HepG2 (cell line): Measurements from ENCODE around the gene VKORC1. TPM values are rescaled to one million over a fixed set of nuclear protein-coding genes. Genes with fewer than 3 reads are reported as not detected.

Experiments used
- AFF4 ChIP-seq: sonication (generic); formaldehyde crosslinking; IDR thresholded peaks from 2 replicates; pipeline ENCODE4 v1.4.0; 2020; ENCODE audit warnings: missing genetic modification reagents
- ATF4 ChIP-seq, 2 experiments: fragments of 450-650 bp in 1 of 2; sonication (generic) in 1 of 2; formaldehyde crosslinking; IDR thresholded peaks; 2 replicates each; pipeline versions ENCODE4 v1.5.0 to v1.8.0; 2020 to 2022; ENCODE audit warnings: mild to moderate bottlenecking in 1 of 2, missing genetic modification reagents in 1 of 2
- BHLHE40 ChIP-seq: IDR thresholded peaks from 2 replicates; pipeline ENCODE4 v1.6.1; 2011; ENCODE audit warnings: low read length, improper control_type of control experiment
- CC2D1A ChIP-seq: sonication (generic); formaldehyde crosslinking; IDR thresholded peaks from 2 replicates; pipeline ENCODE4 v1.8.1; 2023; ENCODE audit warnings: mild to moderate bottlenecking, missing genetic modification reagents
- DR1 ChIP-seq: sonication (generic); formaldehyde crosslinking; IDR thresholded peaks from 2 replicates; pipeline ENCODE4 v1.8.0; 2021; ENCODE audit warnings: mild to moderate bottlenecking, missing genetic modification reagents, inconsistent platforms
- EEA1 ChIP-seq: sonication (generic); formaldehyde crosslinking; IDR thresholded peaks from 2 replicates; pipeline ENCODE4 v1.5.1; 2020; ENCODE audit warnings: mild to moderate bottlenecking, missing genetic modification reagents, borderline replicate concordance
- FOXK2 ChIP-seq: fragments of 450-650 bp; IDR thresholded peaks from 2 replicates; pipeline ENCODE4 v1.6.1; 2016
- GABPB1 ChIP-seq: IDR thresholded peaks from 2 replicates; pipeline ENCODE4 v1.6.1; 2016; ENCODE audit warnings: mild to moderate bottlenecking, missing genetic modification reagents, moderate library complexity, missing compliant biosample characterization
- KAT8 ChIP-seq: IDR thresholded peaks from 2 replicates; pipeline ENCODE4 v1.6.1; 2016; ENCODE audit warnings: missing genetic modification reagents, missing compliant biosample characterization
- KLF6 ChIP-seq: IDR thresholded peaks from 2 replicates; pipeline ENCODE4 v1.8.0; 2016; ENCODE audit warnings: missing biosample characterization, missing genetic modification reagents
- MTA3 ChIP-seq: sonication (generic); formaldehyde crosslinking; IDR thresholded peaks from 2 replicates; pipeline ENCODE4 v1.4.0; 2020; ENCODE audit warnings: missing genetic modification reagents
- NR2C2 ChIP-seq: sonication (generic); formaldehyde crosslinking; IDR thresholded peaks from 2 replicates; pipeline ENCODE4 v1.4.0; 2020; ENCODE audit warnings: missing genetic modification reagents, mild to moderate bottlenecking, moderate library complexity, borderline replicate concordance
- PHF20 ChIP-seq: sonication (generic); formaldehyde crosslinking; IDR thresholded peaks from 2 replicates; pipeline ENCODE4 v1.5.0; 2020; ENCODE audit warnings: mild to moderate bottlenecking, missing genetic modification reagents
- RXRB ChIP-seq: IDR thresholded peaks from 2 replicates; pipeline ENCODE4 v1.6.1; 2016; ENCODE audit warnings: borderline replicate concordance, missing genetic modification reagents, missing compliant biosample characterization
- TCF7 ChIP-seq: sonication (generic); IDR thresholded peaks from 2 replicates; pipeline ENCODE4 v1.6.1; 2016; ENCODE audit warnings: antibody characterized with exemption, low read depth
- ZBTB26 ChIP-seq: IDR thresholded peaks from 2 replicates; pipeline ENCODE4 v1.6.1; 2016; ENCODE audit warnings: missing compliant biosample characterization, missing genetic modification reagents, borderline replicate concordance
- ZFP82 ChIP-seq: sonication (generic); formaldehyde crosslinking; IDR thresholded peaks from 2 replicates; pipeline ENCODE4 v1.5.1; 2020; ENCODE audit warnings: mild to moderate bottlenecking, missing genetic modification reagents, borderline replicate concordance
- ZNF256 ChIP-seq: sonication (generic); formaldehyde crosslinking; conservative IDR thresholded peaks from 2 replicates; pipeline ENCODE4 v1.4.0; 2020; ENCODE audit warnings: missing genetic modification reagents
- ZNF710 ChIP-seq: sonication (generic); formaldehyde crosslinking; IDR thresholded peaks from 2 replicates; pipeline ENCODE4 v1.5.0; 2020; ENCODE audit warnings: mild to moderate bottlenecking, missing genetic modification reagents, borderline replicate concordance
- ZNF740 ChIP-seq: sonication (generic); formaldehyde crosslinking; IDR thresholded peaks from 2 replicates; pipeline ENCODE4 v1.4.0; 2020; ENCODE audit warnings: missing genetic modification reagents
- ZNF883 ChIP-seq: sonication (generic); formaldehyde crosslinking; IDR thresholded peaks from 2 replicates; pipeline ENCODE4 v1.5.1; 2020; ENCODE audit warnings: mild to moderate bottlenecking, missing genetic modification reagents; ENCODE audit errors: not compliant biosample characterization
- polyA plus RNA-seq, 8 experiments: library from polyadenylated mRNA; depleted of rRNA in 3 of 8; stranded (reverse) in 7 of 8; unstranded in 1 of 8; fragments of >200 nt; fragmentation: Illumina TruSeq in 4 of 8; extraction: Trizol in 4 of 8; gene quantifications; 2 replicates each; pipeline versions ENCODE4 v1.2.1 to v1.2.3, GENCODE V29; 2011 to 2016; ENCODE audit warnings: low read depth in 4 of 8, missing spikeins in 1 of 8, mixed read lengths in 1 of 8; ENCODE audit not compliant: insufficient read depth in 1 of 8
- total RNA-seq, 5 experiments: library from RNA; depleted of rRNA; stranded (reverse); fragments of >200 nt; fragmentation: Illumina TruSeq; extraction: Trizol; gene quantifications; 2 replicates each; pipeline ENCODE4 v1.2.3, GENCODE V29; 2016; ENCODE audit warnings: low read depth in 1 of 5

Gene VKORC1
- total and polyA plus RNA-seq, 2 of the 13 experiments (the other 11 are each of a cell fraction or from before 2014, with no cell fraction given), result 141 to 615 TPM

GRCh38 chr16:31134625-31135534 lies 40.3 kb upstream of the VKORC1 start (continued):
- TF ChIP-seq AFF4 (CRISPR knock-in tag) (no peak), KAT8 (CRISPR knock-in tag) (no peak), DR1 (CRISPR knock-in tag) (no peak), NR2C2 (CRISPR knock-in tag) (no peak), ZFP82 (CRISPR knock-in tag) (no peak), ATF4 (CRISPR knock-in tag; IDR thresholded peaks at IDR 0.05) (0 out of 4 replicates have a peak, but pooled peaks of 1 of the 2 experiments have one; percentile 33), ZNF256 (CRISPR knock-in tag) (0 out of 2 replicates have a peak, but pooled peaks have one; percentile 58), RXRB (CRISPR knock-in tag) (no peak), EEA1 (CRISPR knock-in tag) (no peak), BHLHE40 (peak; percentile 87), ZNF710 (no peak), ZNF883 (CRISPR knock-in tag) (peak; percentile 12), CC2D1A (CRISPR knock-in tag) (no peak), FOXK2 (no peak), MTA3 (CRISPR knock-in tag) (no peak), GABPB1 (CRISPR knock-in tag) (no peak), KLF6 (0 out of 2 replicates have a peak, but pooled peaks have one; percentile 25), TCF7 (no peak), ZNF740 (CRISPR knock-in tag) (no peak), PHF20 (CRISPR knock-in tag) (no peak), ZBTB26 (CRISPR knock-in tag) (no peak)
